Thymus (tissue), 11 donors: ENCODE data around the gene MAPK10. TPM values are rescaled to one million over a fixed set of nuclear protein-coding genes. Genes with fewer than 3 reads are reported as not detected.
"Not testable (repeated sequence)": the region's sequence is repeated elsewhere in the genome, so short reads cannot be mapped to it uniquely, and the experiment has no call there.

Experiments
- DNase-seq, 9 donors: peaks; one replicate each; pipeline ENCODE4 v3.0.0-alpha.2; 2013; ENCODE audit warnings: low spot score in 9 of 9, low read depth in 6 of 9, missing footprints in 1 of 9
- H3K27ac ChIP-seq, 2 donors: one replicate each; pipeline ENCODE4 v1.5.1; 2013; ENCODE audit warnings: control low read depth in 1 of 2, low read depth in 1 of 2, low read length in 1 of 2, mild to moderate bottlenecking in 1 of 2, moderate library complexity in 1 of 2
- H3K27me3 ChIP-seq, 2 donors: one replicate each; pipeline ENCODE4 v1.5.1; 2013; ENCODE audit warnings: low read length in 1 of 2; ENCODE audit not compliant: control insufficient read depth in 2 of 2, insufficient read depth in 1 of 2
- H3K36me3 ChIP-seq, 2 donors: one replicate each; pipeline ENCODE4 v1.5.1; 2013; ENCODE audit warnings: low read length in 1 of 2, mild to moderate bottlenecking in 1 of 2, moderate library complexity in 1 of 2; ENCODE audit not compliant: control insufficient read depth in 2 of 2, insufficient read depth in 2 of 2
- H3K4me1 ChIP-seq, 2 donors: one replicate each; pipeline ENCODE4 v1.5.1; 2013; ENCODE audit warnings: low read length in 2 of 2; ENCODE audit not compliant: control insufficient read depth in 2 of 2, insufficient read depth in 2 of 2
- H3K4me3 ChIP-seq, 2 donors: one replicate each; pipeline ENCODE4 v1.5.1; 2013; ENCODE audit warnings: low read length in 2 of 2, control low read depth in 1 of 2, mild to moderate bottlenecking in 1 of 2
- H3K9me3 ChIP-seq, 2 donors: one replicate each; pipeline ENCODE4 v1.5.1; 2013; ENCODE audit warnings: low read length in 1 of 2, mild to moderate bottlenecking in 1 of 2; ENCODE audit not compliant: control insufficient read depth in 2 of 2, insufficient read depth in 1 of 2
- WGBS: extraction: QIAGEN DNeasy Blood & Tissue Kit; methylation state at CpG from one replicate; pipeline ENCODE4 v1.1.7; 2013; 5-methylcytosine and 5-hydroxymethylcytosine counted together
- polyA plus RNA-seq: library from polyadenylated mRNA; stranded (reverse); fragments of 200-250 nt; gene quantifications from one replicate; pipeline ENCODE4 v1.2.3, GENCODE V29; 2013
- total RNA-seq: library from RNA; stranded (reverse); fragments of 120-200 nt; gene quantifications from one replicate; pipeline ENCODE4 v1.2.4, GENCODE V29; 2013
- donor health status: healthy.

MAPK10 gene
- total and polyA plus RNA-seq, 2 donors: 3.7 to 8.6 TPM

GRCh38 chr4:86218746-86219473 lies 140.9 kb downstream of the MAPK10 start:
- no peak for DNase-seq
- H3K9me3 ChIP-seq: no peaks in the 10 kb centered on the region
- no peaks in the 10 kb centered on the region for H3K27me3 ChIP-seq
- H3K4me3 ChIP-seq: no peak overlapping the region
- H3K36me3 ChIP-seq: no peaks in the 10 kb centered on the region
- WGBS: 93% methylated on average over 5 of the region's 5 CpGs
- H3K27ac ChIP-seq: no peak overlapping the region
- no peaks in the 10 kb centered on the region for H3K4me1 ChIP-seq

- H3K27me3 ChIP-seq: no peaks in the 10 kb centered on the region
Measured at GRCh38 chr4:86203176-86203575, 156.7 kb downstream of the MAPK10 start.

GRCh38 chr4:86185659-86186058 lies 174.2 kb downstream of the MAPK10 start:
- no peaks in the 10 kb centered on the region for H3K36me3 ChIP-seq
- DNase-seq: no peak
- H3K4me3 ChIP-seq: no peak overlapping the region
- H3K4me1 ChIP-seq: no peaks in the 10 kb centered on the region
- H3K27ac ChIP-seq: no peak overlapping the region
- 93% methylated on average over 1 of the region's 1 CpG for WGBS
- no peaks in the 10 kb centered on the region for H3K27me3 ChIP-seq
- no peaks in the 10 kb centered on the region for H3K9me3 ChIP-seq

More at GRCh38 chr4:86203176-86203575, 156.7 kb downstream of the MAPK10 start:
- Histone ChIP-seq H3K27ac (no peak overlapping the region), H3K36me3 (no peaks in the 10 kb centered on the region), H3K4me1 (no peaks in the 10 kb centered on the region), H3K4me3 (no peak overlapping the region), H3K9me3 (no peaks in the 10 kb centered on the region)
- no peak for DNase-seq
- WGBS: 96% methylated on average over 2 of the region's 2 CpGs

GRCh38 chr4:86184901-86185285 lies 175.0 kb downstream of the MAPK10 start:
- no peak for DNase-seq
- Histone ChIP-seq H3K4me1 (no peaks in the 10 kb centered on the region), H3K4me3 (no peak overlapping the region), H3K36me3 (no peaks in the 10 kb centered on the region), H3K27ac (no peak overlapping the region), H3K9me3 (no peaks in the 10 kb centered on the region), H3K27me3 (no peaks in the 10 kb centered on the region)
- 89% methylated on average over 5 of the region's 5 CpGs for WGBS

- Histone ChIP-seq H3K4me1 (no peaks in the 10 kb centered on the region), H3K27ac (no peak overlapping the region), H3K27me3 (no peaks in the 10 kb centered on the region), H3K36me3 (no peaks in the 10 kb centered on the region), H3K9me3 (no peaks in the 10 kb centered on the region), H3K4me3 (no peak overlapping the region)
- 83% methylated on average over 4 of the region's 4 CpGs for WGBS
- no peak for DNase-seq
Measured at GRCh38 chr4:86184216-86184900, 175.5 kb downstream of the MAPK10 start.

- 97% methylated on average over 1 of the region's 1 CpG for WGBS
- no peak for DNase-seq
- Histone ChIP-seq H3K4me3 (no peak overlapping the region), H3K36me3 (no peaks in the 10 kb centered on the region), H3K27me3 (no peaks in the 10 kb centered on the region), H3K9me3 (no peaks in the 10 kb centered on the region), H3K27ac (no peak overlapping the region), H3K4me1 (no peaks in the 10 kb centered on the region)
Measured at GRCh38 chr4:86181585-86181984, 178.3 kb downstream of the MAPK10 start.

GRCh38 chr4:86178211-86178610 lies 181.6 kb downstream of the MAPK10 start:
- Histone ChIP-seq H3K36me3 (no peaks in the 10 kb centered on the region), H3K4me3 (no peak overlapping the region), H3K4me1 (no peaks in the 10 kb centered on the region), H3K27ac (no peak overlapping the region), H3K27me3 (no peaks in the 10 kb centered on the region), H3K9me3 (no peaks in the 10 kb centered on the region)
- DNase-seq: no peak

GRCh38 chr4:86174506-86174905 lies 185.3 kb downstream of the MAPK10 start:
- no peak for DNase-seq
- 86% methylated on average over 1 of the region's 1 CpG for WGBS
- no peak overlapping the region for H3K27ac ChIP-seq
- H3K9me3 ChIP-seq: no peaks in the 10 kb centered on the region
- H3K36me3 ChIP-seq: no peaks in the 10 kb centered on the region
- no peak overlapping the region for H3K4me3 ChIP-seq
- no peaks in the 10 kb centered on the region for H3K27me3 ChIP-seq
- no peaks in the 10 kb centered on the region for H3K4me1 ChIP-seq

GRCh38 chr4:86168335-86168734 lies 191.5 kb downstream of the MAPK10 start:
- not testable (repeated sequence) for H3K27me3 ChIP-seq, H3K4me1 ChIP-seq, DNase-seq, H3K27ac ChIP-seq, H3K4me3 ChIP-seq, H3K36me3 ChIP-seq, H3K9me3 ChIP-seq
- 94% methylated on average over 10 of the region's 10 CpGs for WGBS
